ENCODE results near the gene XXYLT1.

XXYLT1 gene

DNA sequence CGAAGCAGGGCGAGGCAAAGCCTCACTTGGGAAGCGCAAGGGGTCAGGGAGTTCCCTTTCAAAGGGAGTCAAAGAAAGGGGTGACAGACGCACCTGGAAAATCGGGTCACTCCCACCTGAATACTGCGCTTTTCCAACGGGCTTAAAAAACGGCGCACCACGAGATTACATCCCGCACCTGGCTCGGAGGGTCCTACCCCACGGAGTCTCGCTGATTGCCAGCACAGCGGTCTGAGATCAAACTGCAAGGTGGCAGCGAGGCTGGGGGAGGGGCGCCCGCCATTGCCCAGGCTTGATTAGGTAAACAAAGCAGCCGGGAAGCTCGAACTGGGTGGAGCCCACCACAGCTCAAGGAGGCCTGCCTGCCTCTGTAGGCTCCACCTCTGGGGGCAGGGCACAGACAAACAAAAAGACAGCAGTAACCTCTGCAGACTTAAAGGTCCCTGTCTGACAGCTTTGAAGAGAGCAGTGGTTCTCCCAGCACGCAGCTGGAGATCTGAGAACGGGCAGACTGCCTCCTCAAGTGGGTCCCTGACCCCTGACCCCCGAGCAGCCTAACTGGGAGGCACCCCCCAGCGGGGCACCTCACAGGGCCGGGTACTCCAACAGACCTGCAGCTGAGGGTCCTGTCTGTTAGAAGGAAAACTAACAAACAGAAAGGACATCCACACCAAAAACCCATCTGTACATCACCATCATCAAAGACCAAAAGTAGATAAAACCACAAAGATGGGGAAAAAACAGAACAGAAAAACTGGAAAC, 182.9 kb downstream of the XXYLT1 start:
- DNase-seq = peak; percentile 15

DNA sequence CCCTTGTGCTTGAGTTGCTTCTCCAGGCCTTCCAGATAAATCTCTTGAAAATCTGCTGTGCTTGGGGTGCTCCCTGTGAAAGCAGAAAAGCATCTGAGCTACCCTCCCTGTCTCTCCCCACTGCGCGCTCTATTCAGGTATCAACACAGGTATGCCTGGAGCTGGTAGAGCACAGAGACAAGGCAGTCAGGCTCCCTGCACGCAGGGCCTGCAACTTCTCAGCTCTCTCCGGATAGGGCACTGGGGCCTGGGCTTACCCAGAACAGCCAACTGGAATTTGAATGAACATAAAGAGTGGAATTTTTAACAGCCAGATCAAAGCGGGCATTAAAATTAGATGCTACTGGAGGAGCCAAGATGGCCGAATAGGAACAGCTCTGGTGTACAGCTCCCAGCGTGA, 183.6 kb downstream of the XXYLT1 start:
- peak; percentile 22 for DNase-seq

DNA sequence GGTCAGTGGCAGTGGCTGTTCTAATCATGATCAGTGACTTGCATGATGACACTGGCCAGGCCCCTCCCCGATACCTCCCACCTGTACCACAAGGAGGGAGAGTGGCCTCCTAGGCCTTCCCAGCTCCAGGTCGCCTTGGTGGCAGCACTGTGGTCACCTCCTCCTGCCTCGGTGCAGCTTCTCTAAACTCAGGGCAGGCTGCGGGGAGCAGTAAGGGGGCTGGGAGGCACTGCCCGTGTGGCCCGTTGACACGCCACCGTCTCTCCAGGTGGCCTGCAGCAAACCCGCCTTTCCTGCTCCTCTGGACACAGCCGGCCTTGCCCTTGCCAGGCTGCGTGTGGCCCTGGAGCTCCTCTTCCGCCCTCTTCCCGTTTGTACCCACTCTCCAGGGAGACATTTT, 184.1 kb downstream of the XXYLT1 start:
- peak; percentile 28 for DNase-seq

DNA sequence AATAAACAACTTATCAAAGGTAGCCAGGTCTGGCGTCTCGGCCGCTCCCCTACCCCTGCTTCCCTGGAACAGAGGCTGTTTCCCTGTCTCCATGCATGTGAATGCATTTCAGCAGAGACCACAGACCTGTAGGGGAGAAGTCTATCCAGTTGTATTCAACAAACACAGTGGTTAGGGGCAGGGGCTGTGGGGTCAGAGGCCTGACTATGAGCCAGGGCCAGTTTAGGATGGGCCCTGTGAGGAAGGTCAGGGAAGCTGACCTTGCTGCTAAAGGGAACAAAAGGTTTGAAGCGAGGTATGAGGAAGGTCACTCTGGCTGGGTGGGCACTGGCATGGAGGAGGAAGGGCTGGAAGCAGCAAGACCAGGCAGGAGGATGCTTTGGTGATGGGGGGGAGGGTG, 184.6 kb downstream of the XXYLT1 start:
- DNase-seq = peak; percentile 17

DNA sequence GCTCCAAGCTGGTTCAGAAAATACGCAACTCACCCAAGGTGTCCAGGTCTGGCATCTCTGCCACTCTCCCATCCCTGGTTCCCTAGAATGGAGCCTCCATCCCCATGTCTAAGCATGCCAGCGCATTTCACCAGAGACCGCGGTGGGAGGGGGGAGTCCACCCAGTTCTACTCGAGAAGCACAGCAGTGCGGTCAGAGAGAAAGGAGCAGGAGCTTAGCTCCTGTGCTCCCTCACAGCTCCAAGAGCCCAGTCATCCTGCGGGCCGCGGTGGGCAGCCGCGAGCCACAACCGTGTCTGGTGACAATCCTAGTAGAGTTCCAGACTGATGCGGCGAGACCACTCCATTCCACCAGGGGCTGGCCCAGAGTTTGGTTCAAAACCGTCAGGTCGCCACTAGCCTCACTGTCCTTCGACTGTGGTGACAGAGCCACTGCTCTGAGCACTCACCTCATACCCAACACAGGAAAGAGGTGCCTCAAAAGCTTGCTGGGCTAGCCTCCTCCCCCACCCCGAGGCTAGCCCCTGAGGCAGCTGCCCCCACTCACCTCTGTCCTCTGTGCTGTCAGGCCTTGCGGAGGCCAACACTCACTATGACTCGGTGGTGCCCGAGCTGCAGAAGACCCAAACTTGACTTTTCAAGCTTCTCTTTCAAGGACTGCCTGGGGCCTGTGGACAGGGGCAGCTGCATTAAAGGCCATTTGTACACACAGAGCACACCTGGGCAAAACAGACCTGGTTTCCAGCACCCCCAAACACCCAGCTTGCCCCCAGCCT, 185.4 kb downstream of the XXYLT1 start:
- DNase-seq = peak; percentile 7

DNA sequence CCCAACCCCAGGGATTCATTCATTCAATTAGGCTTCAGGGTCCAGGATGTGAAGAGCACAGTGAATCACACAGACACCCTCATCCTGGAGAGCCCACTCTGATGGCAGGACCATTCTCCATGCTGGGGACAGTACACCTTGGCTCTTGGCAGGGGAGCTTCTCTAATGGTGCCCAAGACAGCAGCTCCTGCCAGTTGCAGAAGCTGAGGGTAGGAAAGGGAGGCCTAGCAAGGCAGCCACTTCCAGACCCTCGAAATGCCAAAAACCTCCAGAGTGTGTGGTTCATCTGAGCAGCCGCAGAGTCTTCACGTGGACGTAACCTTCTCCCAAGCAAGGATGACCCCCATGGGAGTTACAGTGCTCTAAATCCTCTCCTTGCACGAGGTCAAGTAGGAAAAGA, 186.2 kb downstream of the XXYLT1 start:
- no peak for DNase-seq

DNA sequence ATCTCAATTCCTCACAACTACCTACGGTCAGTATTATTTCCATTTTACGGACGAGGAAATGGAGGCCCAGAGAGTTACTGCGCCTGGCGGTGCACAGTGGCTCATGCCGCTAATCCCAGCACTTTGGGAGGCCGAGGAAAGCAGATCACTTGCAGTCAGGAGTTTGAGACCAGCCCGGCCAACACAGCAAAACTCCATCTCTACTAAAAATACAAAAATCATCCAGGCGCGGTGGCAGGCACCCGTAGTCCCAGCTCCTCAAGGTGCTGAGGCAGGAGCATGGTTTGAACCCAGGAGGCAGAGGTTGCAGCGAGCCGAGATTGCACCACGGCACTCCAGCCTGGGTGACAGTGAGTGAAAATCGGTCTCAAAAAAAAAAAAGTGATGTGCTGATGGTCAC, 187.3 kb downstream of the XXYLT1 start:
- no peak for DNase-seq

DNA sequence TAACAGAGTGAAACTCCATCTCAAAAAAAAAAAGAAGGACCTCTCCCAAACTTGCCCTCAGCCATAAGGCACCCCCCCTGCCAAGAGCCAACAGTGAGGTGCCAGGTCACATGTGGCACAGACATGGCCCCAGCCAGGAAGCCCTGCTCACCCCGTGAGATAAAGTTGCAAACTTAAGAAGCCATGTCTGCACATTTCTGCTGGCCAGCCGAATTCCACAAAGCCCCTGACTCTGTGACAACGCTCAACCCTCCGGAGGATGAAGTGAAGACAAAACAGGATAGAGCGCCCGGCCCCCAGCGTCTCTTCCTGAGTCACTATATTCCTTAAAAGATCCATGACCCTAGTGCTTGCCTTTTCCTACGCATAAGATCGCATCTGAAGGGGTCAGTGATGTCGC, 188.1 kb downstream of the XXYLT1 start:
- DNase-seq = no peak

DNA sequence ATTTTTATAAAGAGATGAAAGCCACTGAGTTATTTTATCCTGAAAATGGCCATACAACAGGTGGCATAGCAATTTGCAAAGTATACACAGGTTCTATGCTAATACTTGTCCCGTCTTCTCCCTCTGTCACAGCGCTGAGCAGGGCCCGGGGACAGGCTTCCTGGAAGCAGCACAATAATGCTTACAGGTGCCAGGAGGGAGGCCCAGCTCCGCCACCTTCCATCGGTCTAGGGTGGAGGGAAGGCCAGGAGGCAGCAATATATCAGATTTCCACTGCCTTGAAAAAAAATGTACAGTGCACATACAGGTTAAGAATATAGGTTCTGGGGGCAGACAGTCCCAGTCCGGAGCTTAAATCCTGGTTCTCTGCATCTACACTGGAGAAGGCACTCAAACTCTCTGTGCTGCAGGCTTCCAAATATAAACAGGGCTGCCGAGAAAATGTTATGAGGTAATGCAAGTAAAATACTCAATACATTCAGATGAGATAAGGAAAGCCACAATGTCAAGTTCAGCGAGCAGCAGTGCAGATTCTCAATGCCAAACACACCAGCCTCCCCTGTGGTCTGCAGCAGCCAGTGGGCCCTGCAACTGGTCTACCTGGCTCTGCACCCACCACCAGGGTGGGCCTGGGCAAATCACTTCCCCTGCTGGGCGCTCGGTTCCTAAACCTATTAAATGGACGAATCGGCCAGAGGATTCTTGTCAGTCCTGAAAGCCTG, 189.6 kb downstream of the XXYLT1 start:
- DNase-seq = no peak

DNA sequence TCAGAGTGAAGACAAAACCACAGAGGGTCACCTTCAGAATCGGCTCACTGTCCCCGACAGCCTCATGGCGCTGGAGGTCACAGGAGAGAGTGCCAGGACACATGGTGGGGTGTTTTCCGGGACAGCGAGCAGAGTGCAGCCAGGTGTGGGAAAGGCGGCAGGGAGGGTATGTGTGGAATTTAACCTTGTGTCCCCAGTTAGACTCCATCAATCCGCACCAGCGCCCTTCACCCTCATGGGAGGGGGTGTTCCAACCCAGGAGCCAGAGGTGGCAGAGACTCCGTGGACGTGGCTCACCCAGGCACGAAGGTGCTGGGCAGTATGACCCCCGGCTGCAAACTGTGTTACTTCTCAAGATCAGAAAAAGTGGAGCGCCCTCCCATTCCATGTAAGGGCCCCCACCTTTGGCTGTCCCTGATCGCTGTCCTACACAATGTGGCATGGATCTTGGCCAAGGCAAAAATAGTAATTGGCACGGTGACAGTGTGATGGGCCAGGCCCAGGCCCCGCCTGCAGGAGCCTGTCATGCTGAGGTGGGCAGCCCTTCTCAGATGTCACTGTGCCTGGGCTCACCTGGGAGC, 190.3 kb downstream of the XXYLT1 start:
- DNase-seq = no peak

DNA sequence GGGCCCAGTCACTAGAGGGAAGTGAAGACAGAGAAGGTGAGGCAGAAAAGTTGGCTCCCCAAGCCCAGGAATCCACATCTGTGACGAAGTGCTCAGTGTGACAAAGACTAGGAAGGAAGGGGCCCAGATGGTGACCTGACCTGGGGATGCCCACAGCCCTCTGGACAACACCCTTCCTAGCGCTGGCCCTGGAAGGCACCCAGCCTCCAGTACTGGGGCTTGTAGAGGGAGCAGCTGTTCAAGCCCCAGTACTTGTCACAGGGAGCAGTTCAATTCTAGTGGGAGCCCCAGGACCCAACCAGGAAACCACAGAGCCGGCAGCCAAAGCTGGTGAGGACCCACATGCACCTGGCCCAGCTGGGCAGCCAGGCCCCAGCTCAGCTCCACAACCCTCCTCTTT, 190.8 kb downstream of the XXYLT1 start:
- DNase-seq = no peak

DNA sequence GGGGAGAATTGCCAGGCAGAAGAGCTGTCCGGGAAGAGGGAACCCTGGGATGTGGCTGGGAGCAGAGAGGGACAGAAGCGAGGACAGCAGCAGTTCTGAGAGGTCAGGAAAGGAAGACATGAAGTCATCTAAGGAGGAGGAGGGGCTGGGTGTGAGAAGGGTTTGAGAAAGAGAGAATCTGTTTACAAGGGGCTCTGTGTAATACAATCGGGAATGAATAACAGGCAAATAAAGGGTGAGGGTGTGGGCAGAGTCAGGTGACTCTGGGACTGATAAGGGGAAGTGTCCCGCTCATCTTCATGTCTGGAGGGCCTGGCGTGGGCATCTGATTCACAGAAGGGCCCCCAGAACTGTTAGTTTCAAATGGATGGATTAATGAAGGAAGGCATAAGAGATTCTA, 191.3 kb downstream of the XXYLT1 start:
- DNase-seq = no peak

DNA sequence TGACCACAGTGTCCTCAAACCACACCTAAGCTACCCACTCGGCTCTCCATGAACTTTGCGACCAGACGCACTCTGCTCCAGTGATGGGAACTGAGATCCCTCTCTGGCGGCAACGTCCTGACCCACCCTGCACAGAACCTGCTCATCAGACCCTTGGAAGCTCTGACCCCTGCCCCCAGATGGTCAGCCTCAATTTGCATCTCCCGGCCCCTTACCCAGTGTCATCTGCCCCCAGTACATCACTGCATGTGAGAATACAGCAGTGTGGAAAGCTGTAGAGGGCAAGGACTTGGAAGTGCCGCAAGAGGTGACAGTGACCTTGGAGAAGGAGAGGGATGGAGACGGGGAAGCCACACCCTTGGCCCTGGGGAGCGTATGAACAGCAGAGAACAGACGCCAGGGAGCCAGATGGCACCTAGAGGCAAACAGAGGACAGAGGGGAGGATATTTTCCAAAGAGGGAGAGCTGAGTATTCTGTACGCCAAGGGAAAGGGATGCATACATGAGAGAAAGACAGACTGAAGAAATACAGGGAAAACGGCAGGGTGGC, 192.0 kb downstream of the XXYLT1 start:
- no peak for DNase-seq

DNA sequence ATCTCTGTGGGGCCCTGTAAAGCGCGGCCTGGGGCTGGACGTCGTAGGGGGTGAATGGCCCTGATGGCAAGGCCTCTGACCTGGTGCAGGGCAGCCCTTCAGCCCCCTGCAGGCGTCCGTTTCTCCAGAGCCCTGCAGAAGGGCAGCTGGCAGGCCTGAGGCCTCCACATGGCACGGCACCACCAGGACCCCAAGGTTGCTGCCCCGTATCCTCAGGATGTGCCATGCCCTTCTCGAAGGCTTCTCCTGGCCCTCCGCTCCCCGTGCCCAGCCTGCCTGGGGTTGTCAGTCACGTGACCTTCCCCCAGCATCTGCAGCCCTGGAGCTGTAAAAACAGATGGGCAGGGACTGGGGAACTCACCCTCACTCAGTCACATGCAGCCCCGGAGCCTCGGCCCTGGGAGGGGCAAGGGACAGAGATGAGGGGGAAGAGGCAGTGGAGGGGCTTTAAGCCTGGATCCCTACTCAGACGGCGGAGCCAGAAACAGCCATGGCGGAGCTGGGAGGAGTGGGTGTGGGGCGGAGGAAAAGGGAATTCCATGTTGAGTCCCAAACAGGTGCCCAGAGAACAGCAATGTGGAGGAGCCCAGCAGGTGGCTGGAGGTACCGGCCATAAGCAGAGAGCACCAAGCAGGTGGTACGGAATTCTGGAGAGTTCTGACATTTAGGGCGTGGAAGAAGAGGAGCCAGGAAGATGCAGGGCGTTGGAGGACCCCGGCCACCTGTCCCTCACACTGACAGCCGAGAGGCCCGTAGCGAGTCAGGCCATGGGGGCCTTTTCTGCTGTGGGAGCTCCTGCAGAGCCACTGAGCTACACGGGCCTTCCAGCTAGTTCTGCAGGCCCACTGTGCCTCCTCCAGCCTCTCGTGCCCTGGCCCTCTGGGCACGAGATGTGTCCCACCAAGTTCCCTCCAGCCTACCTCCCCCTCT, 193.1 kb downstream of the XXYLT1 start:
- no peak for DNase-seq

DNA sequence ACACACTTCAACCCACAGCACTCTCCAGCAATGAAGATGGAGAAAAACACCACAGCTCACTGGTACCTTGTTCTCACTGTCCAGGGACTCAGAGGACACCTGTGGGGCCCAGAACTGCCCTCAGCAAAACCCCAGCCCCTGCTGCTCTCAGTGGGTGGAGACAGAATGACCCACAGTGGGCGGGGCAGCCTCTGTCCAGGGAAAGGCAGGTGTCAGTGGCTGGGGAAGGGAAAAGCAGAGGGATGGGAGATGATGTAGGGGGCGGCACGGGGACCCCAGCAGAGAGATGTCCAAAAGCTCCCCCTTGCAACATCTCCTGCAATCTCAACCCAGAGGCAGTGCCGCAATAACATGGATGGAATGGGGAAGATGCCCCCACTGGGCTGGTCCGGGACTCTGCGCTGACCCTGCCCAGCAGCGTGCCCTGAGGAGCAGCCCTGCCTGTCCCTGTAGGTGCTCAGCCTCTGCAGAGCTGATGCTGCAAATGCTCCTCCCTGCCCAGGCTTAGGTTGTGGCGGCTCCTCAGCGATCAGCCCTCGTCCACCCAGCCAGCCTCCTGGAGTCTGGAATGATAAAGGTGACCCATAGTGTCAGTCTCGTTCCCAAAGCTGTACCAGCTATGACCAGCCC, 193.9 kb downstream of the XXYLT1 start:
- no peak for DNase-seq

DNA sequence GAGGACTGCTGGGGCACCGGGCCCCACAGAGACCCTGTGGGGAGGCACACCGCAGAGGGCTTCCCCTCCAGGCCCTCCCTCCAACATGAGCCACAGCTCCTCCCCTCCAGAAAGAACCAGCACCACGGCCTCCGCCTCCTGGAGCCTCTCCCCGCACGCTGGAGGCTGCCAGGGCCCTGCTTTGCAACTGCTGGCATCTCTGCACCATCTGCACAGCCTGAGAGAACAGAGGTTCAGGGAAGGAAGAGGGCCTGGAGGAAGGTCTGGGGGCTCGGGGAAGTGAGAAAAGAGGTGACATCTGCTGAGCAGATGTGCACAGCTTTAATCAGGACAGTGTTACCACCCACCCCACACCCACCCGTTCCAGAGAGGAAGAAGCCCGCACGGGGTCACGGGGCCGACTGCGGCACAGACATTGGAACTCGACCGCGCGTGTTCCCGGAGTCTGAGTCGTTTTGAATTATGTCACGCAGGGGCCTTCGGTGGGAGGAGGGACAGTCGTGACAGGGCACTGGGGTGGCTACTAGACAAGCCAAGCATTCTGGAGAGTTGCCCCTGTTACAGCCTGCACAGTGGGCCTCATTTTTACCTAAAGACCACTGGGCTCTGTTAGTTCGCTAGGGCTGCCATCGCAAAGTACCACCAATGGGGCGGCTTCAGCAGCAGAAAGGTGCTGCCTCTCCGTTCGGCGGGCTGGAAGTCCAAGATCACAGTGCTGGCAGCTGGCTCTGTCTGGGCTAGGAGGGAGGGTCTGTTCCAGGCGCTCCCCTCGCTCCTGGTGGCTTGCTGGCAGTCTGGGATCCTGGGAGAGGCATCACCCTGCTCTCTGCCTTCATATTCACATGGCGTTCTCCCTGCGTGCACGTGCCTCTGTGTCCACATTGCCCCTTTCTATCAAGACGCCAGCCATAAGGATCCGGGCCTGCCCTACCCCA, 194.8 kb downstream of the XXYLT1 start:
- DNase-seq = no peak

DNA sequence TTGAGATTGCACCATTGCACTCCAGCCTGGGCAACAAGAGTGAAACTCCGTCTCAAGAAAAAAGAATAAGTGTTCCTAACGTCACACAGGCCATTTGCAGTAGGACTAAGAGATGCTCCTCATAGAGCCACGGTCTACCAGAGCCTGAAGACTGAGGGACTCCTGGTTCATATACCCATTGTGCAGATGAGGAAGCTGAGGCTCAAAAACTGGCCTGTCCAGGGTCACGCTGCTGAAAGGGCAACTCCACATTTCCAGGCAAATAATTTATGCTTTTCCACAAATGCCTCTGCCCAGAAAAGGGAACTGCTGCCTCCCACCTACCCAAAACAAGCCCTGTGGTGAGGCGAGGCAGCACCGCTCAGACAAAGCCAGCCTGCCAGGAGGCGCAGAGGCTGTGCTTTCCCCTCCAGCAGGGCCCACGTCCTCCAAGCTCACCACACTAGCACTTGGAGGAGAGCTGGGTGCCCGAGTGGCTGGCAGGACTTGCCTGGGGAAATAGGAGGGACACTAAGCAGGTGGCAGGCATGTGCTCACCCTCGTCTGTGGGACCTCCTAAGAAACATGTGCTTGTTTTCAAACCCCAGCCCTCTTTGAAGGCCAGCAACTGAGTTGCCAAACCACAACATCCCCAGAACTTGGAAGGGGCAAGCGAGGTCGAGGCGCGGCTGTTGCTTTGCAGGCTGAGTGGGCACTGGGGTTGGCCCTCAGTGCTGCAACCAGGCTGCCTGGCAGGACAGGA, 195.6 kb downstream of the XXYLT1 start:
- peak; percentile 7 for DNase-seq

DNA sequence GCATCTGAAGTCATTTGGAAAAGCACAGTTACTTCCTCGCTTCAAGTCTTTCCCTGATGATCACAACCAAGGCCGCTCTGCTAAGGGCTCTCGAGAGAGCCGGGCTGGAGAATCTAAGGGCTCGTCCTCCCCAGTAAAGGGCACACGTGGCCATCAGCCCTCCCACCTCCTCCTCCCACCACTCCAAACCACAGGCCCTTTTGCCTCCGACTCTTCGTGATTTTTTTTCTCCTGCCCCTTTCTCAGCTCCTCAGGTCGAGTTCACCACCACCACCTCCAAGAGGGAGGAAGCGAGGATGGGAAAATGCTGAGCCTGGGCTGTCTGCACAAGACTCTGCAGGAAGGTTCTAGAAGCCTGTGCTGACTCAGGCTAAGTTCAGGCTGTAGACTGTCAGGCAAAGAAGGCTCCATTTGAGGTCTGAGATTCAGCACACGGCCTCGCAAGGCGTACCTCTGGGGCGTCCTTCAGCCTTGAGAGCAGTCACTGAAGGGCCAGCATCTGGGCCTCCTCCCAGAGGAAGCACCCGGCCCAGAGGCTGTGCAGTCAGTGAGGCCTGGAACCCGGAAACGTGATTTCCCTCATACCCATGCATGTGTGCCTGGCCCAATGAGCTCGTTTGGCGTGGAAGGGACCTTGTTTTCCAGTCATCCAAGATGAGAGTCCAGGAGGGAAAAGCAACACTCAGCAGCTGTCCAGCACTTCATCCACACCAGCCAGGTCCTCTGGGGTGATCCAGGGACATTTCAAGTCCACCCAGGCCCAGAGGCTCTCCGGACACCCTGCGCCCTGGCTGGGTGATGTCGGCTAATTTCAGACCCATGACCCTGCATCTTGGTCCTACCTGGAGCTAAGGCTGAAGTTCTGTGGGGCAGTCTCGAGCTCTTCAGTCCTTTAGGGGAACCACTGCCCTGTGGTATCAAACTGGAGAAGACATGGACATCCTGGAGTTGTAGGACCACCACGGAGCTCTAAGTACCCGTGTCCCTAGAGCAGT, 196.8 kb downstream of the XXYLT1 start:
- peak; percentile 21 for DNase-seq

All from activated CD4-positive, CD25-positive, alpha-beta regulatory T cell treated with anti-CD3 and anti-CD28 coated beads, Interleukin-2, amount 50 U/mL, for 72 hours (primary cell).